Gastrocnemius medialis (tissue), 4 donors: ENCODE data around the gene PCLO. TPM values are rescaled to one million over a fixed set of nuclear protein-coding genes. Genes with fewer than 3 reads are reported as not detected.

Experiments
- ATAC-seq, 2 donors: fragments of 150-250 bp; one replicate each; pipeline ENCODE4 v1.9.1; 2016
- DNase-seq, 2 donors: peaks; one replicate each; pipeline ENCODE4 v3.0.0-alpha.2; 2019
- H3K27ac ChIP-seq, 4 donors: fragments of 200-600 bp; sonication (generic); 1 replicate in 1 of 4; 2 replicates in 3 of 4; pipeline ENCODE4 v1.5.1; 2016 to 2018; ENCODE audit warnings: mild to moderate bottlenecking in 2 of 4, moderate library complexity in 1 of 4
- H3K27me3 ChIP-seq, 3 donors: fragments of 200-600 bp; sonication (generic) in 2 of 3; 1 replicate in 1 of 3; 2 replicates in 2 of 3; pipeline versions ENCODE4 v1.5.1 to v1.6.0; 2016 to 2019; ENCODE audit warnings: mild to moderate bottlenecking in 1 of 3, moderate library complexity in 1 of 3
- H3K36me3 ChIP-seq, 2 donors: fragments of 200-600 bp; sonication (generic) in 1 of 2; one replicate each; pipeline ENCODE4 v1.5.1; 2017 to 2018
- H3K4me1 ChIP-seq, 2 donors: fragments of 200-600 bp; sonication (generic) in 1 of 2; one replicate each; pipeline ENCODE4 v1.5.1; 2016 to 2017; ENCODE audit warnings: mild to moderate bottlenecking in 2 of 2
- H3K4me3 ChIP-seq, 4 donors: fragments of 200-600 bp; sonication (generic) in 3 of 4; 1 replicate in 1 of 4; 2 replicates in 3 of 4; pipeline ENCODE4 v1.5.1; 2016 to 2019; ENCODE audit warnings: mild to moderate bottlenecking in 2 of 4
- H3K9me3 ChIP-seq, 3 donors: fragments of 200-600 bp; sonication (generic) in 2 of 3; 1 replicate in 1 of 3; 2 replicates in 2 of 3; pipeline ENCODE4 v1.5.1; 2016 to 2019
- CTCF ChIP-seq, 5 experiments: fragments of 450-650 bp in 3 of 5; fragments of 200-600 bp in 2 of 5; sonication (generic) in 2 of 5; IDR thresholded peaks in 4 of 5; conservative IDR thresholded peaks in 1 of 5; 1 replicate in 4 of 5; 2 replicates in 1 of 5; pipeline ENCODE4 v1.5.1; 2016 to 2019; ENCODE audit warnings: antibody characterized with exemption in 5 of 5, mild to moderate bottlenecking in 3 of 5, moderate library complexity in 3 of 5
- POLR2A ChIP-seq, 2 donors: fragments of 450-650 bp; IDR thresholded peaks; one replicate each; pipeline ENCODE4 v1.6.1; 2017; ENCODE audit warnings: antibody characterized with exemption in 2 of 2, mild to moderate bottlenecking in 2 of 2, moderate library complexity in 2 of 2
- in situ Hi-C, 4 donors: fragments of 200-750 bp; cut with MboI; loops; one replicate each; pipeline versions ENCODE4 v1.15.0 to v1.8.0; 2017; ENCODE audit warnings: low sequenced_read_pairs in 4 of 4
- intact Hi-C: fragments of 100-400 bp; cut with DNase I; formaldehyde crosslinking; loops from one replicate; pipeline ENCODE4 v1.15.1; 2023; ENCODE audit warnings: low total_unique reads
- total RNA-seq, 4 donors: library from RNA; depleted of rRNA; stranded (reverse); fragments of >200 nt; gene quantifications; one replicate each; pipeline versions ENCODE4 v1.1.0 to v1.2.3, GENCODE V29; 2016

PCLO gene
- total RNA-seq, 4 donors from 2014 or later = 0.05 to 0.29 TPM; not detected in 2

- DNase-seq (no peak), ATAC-seq (no peak)
- no peaks in the 10 kb centered on the region for H3K36me3 ChIP-seq
- no peaks in the 10 kb centered on the region for H3K9me3 ChIP-seq
- intact Hi-C loops (no loop called here), in situ Hi-C loops (no loop called here)
- no peak overlapping the region for H3K27ac ChIP-seq
- no peaks in the 10 kb centered on the region for H3K4me1 ChIP-seq
- no peaks in the 10 kb centered on the region for H3K27me3 ChIP-seq
- TF ChIP-seq CTCF (IDR thresholded peaks at IDR 0.05 in 4 of 5, conservative IDR thresholded peaks at IDR 0.05 in 1 of 5) (peak in 1 of 5 experiments; percentile 6), POLR2A (IDR thresholded peaks at IDR 0.05) (no peak)
- no peak overlapping the region for H3K4me3 ChIP-seq
Observed at GRCh38 chr7:82810558-82811259, 352.0 kb downstream of the PCLO start.

- ATAC-seq (no peak), DNase-seq (no peak)
- Histone ChIP-seq H3K36me3 (no peaks in the 10 kb centered on the region), H3K27ac (no peak overlapping the region), H3K9me3 (no peaks in the 10 kb centered on the region), H3K4me3 (no peak overlapping the region), H3K27me3 (no peaks in the 10 kb centered on the region), H3K4me1 (no peaks in the 10 kb centered on the region)
- TF ChIP-seq CTCF (IDR thresholded peaks at IDR 0.05 in 4 of 5, conservative IDR thresholded peaks at IDR 0.05 in 1 of 5) (no peak), POLR2A (IDR thresholded peaks at IDR 0.05) (no peak)
- intact Hi-C loops = no loop called here
- in situ Hi-C loops = no loop called here
Observed at GRCh38 chr7:82808633-82809032, 354.1 kb downstream of the PCLO start.

GRCh38 chr7:82805527-82805960, 357.1 kb downstream of the PCLO start:
- in situ Hi-C loops = no loop called here
- no peak overlapping the region for H3K4me3 ChIP-seq
- no peak overlapping the region for H3K27ac ChIP-seq
- H3K36me3 ChIP-seq = no peaks in the 10 kb centered on the region
- TF ChIP-seq CTCF (IDR thresholded peaks at IDR 0.05 in 4 of 5, conservative IDR thresholded peaks at IDR 0.05 in 1 of 5) (no peak), POLR2A (IDR thresholded peaks at IDR 0.05) (no peak)
- DNase-seq = no peak
- no peaks in the 10 kb centered on the region for H3K4me1 ChIP-seq
- no peak for ATAC-seq
- no peaks in the 10 kb centered on the region for H3K27me3 ChIP-seq
- H3K9me3 ChIP-seq = no peaks in the 10 kb centered on the region
- intact Hi-C loops = no loop called here

DNA sequence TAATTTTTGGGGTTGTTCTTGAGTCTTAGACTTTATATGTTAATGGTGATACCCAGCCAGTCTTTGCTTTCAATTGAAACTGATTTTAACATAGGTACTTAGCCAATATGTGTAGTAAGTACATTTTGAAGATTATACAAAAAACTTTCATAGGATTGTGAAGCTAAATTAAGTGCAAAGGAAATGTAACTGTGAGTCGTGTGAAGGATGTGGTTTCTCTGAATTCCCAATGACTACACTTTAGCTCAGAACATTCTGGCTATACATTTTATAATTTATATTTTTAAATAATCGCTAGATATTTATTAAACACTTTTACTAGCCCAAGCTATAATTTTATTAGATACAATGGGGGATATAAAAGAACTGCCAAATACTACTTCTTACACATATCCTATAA, 359.3 kb downstream of the PCLO start:
- H3K27ac ChIP-seq = no peak overlapping the region
- no peak overlapping the region for H3K4me3 ChIP-seq
- in situ Hi-C loops = no loop called here
- intact Hi-C loops = no loop called here
- no peak for TF ChIP-seq POLR2A (IDR thresholded peaks at IDR 0.05)
- no peak for TF ChIP-seq CTCF (IDR thresholded peaks at IDR 0.05 in 4 of 5, conservative IDR thresholded peaks at IDR 0.05 in 1 of 5)
- no peaks in the 10 kb centered on the region for H3K4me1 ChIP-seq
- H3K36me3 ChIP-seq = no peaks in the 10 kb centered on the region
- H3K27me3 ChIP-seq = no peaks in the 10 kb centered on the region
- ATAC-seq = no peak
- no peak for DNase-seq
- H3K9me3 ChIP-seq = no peaks in the 10 kb centered on the region
